ENCODE data around the gene EXOSC7.
"Not testable (repeated sequence)": the region's sequence is repeated elsewhere in the genome, so short reads cannot be mapped to it uniquely, and the experiment has no call there.

EXOSC7 gene

DNA sequence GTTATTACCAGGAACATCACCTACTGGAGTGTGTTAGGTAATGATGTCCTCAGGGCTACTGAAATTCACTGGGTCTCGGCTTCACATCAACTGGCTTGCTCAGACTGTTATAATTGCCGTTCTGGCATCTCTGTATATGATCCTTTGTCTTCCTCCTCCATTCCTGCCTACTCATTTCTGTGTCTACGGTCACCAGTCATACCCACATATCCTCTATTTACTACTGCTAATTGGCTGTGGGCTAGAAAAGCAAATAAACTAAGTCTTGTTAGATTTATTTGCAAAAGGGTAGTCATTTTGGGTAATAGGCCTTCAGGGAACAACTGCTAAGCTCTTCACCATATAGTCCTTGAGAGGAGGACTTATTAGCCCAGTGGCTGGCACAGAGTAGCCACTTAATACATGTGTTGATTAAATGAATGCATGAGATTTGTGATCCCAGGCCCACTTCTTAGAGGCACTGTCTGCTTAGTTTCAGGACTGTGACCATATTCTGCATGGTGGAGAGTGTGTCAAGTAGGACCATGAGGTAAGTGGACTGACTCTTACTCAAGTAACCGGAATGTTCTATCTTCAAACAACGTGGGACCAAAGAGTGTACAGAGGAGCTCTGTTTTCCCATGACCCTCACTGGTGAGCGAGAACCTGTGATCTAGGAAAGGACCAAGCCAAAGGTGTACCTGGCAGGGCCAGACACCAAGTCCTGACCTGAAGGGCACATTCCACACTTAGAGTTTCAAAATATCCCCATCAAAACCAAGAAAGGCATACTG, 13.2 kb upstream of the EXOSC7 start:
- DNase-seq = no peak

DNA sequence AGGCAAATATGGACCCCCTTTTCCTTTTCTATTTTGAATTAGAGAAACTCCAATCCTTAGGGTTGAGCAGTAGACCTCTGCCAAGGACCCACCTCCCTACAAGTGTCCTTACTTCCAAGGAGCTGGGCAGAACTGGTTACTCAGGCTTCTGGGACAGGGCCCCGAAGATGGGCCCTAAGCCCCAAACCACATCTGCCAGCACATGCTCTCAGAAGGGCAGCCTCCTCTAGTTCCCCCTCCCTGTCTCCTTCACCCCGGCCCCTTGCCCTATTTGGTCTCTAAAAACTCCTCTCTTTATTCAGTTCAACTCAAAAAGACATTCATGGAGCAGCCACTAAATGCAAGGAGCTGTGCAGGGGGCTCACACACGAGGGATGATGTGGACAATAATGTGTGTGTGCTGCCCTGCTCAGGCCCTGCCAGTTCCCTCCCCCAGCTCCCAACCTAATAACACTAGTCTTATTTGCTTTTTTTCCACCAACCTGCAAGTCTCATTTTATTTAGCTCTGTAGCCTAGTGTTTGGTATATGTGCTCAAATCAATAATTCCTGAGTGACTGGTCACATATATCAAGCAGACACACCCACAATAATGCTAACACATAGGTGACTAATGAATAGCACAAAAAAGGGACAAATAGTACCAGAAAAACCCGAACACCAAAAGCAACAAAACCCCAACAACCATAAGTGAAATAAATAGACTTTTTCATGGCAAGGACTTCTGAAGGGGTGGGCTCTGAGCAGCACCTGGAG, 12.3 kb upstream of the EXOSC7 start:
- no peak for DNase-seq

DNA sequence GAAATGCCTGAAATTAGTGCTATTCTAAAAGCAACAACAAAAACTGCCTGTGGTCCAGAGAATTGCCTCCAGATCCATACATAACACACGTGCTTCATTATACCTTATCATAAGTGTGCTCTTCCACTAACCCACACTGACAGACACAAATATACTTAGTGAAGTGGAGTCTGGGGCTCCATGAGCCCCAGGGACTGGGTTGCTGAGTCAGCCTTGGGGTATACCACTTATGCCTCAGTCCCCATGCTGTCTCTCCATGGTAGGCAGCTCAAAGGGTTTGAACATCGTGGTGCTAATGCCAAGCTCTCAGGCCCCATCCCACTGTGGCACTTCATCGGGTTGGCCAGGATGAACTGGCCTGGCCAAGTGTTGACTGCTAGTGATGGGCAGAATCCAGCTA, 10.9 kb upstream of the EXOSC7 start:
- no peak for DNase-seq

DNA sequence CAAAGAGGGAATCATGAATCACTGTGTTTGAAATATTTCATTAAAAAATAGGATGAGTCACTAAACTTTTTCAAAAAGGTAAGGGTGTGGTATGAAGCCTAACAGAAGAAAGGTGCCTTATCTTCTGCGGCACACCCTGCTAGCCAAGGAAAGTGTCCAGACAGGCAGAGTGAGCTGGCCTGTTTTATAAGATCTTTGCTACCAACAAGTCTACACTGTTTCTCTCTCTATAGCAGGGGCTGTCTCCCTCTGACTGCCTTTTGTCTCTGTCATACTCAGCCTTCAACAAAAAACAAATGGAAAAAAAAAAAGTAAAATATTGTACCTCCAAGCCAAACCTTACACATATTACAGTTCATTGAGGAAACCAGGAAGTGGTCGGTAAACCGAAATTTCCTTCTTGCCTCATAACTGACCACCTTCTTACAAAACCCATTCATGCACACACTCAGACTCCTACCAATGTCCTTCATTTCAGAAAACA, 9.2 kb upstream of the EXOSC7 start:
- no peak for DNase-seq

DNA sequence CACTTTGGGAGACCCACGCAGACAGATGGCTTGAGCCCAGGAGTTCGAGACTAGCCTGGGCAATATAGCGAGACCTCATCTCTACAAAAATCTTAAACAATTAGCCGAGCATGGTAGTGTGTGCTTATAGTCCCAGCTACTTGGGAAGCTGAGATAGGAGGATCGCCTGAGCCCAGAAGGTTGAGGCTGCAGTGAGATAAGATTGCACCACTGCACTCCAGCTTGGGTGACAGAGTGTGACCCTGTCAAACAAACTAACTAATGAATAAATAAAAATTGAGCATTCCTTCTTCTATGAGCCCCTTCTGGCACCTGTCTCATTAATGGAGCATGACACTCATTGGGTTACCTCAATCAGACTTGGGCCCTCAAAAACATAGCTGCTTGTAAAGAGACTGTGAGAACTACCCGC, 7.6 kb upstream of the EXOSC7 start:
- no peak for DNase-seq

DNA sequence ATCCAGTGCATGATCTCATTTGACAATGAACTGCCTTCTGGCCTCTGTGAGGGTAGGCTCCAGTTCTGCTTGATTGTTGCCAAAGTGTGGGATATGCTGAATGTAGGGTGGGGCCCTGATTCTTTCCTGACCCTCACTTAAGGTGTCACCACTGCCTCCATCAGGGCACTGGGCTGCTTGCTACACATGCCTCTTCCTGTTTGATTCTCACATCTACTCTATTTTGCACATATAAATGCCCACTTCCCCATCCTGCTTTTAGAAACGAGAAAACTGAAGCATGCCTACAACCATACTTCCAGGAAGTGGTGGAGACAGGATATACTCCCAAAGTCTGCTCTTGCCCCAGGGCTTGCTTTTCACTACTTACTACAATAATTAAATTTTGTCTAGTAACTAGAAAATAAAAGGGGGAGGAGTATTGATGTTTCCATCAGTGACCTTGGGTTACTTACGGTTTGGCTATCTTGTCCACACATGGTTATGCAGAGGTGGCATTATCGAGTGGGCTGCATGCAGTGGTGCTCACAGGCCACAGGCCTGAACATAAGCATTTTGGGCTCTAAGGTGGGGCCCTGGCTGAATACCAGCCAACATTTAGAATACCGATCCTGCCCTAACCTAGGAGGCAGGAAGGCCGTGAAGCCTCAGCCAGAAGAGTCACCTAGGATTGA, 6.8 kb upstream of the EXOSC7 start:
- no peak for DNase-seq

DNA sequence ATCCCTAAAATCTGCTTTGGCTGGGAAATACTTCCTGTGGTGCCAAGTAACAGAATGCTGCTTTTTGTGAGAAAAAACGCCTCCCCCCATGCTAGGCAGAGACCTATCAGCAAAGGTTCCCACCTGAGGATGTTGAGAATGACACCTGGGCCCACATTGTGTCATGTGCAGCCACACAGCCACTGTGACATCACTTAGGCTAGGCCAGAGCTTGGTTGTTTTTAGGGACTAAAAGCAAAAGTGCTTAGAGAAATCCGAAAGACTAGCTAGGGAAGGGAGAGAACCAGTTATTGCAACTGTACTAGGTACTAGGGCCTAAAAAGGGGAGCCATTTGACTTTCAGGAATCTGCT, 6.2 kb upstream of the EXOSC7 start:
- no peak for DNase-seq

DNA sequence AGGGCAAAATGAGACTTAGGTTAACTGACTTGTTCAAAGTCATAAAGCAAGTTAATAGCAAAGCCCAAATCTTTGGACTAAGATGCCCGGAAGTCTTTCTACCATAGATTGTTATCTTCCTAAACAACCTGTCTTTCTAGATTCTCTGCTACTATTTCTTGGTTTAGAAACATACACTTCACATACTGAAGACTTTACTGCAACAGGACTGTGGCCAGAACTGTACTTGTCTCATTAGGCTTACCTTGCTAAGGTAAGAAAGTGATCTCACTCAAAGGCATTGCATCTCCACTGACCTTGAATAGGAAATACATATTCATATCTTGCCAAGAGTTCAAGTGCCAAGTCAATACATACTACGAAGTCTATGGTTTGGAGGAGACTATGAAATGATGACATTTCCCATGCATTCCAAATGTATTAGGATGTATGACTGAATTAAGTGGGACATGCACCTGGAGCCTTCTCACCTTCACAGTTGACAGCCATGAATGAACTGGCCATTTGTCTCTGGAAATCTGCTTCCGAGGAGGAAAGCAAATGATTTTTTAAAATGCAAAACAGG, 5.0 kb upstream of the EXOSC7 start:
- no peak for DNase-seq

DNA sequence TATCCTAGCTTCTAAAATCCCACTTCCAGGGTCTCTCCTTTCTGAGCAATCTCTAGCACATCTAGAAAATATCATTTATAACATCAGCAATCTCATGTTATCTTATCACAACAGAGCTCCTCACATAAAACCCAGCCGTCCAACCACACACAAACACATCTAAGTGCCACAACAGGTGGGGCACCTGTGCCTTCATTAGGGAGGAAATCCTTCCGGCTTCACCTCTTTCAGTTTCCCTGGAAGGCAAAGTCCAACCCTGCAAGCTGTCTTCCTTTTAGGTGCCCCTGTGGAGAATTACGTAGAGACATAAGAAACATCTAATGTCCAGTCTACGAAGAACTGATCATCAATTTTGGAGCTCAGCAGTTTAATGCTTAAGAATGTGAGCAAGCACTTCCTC, 1.6 kb upstream of the EXOSC7 start:
- DNase-seq = no peak

DNA sequence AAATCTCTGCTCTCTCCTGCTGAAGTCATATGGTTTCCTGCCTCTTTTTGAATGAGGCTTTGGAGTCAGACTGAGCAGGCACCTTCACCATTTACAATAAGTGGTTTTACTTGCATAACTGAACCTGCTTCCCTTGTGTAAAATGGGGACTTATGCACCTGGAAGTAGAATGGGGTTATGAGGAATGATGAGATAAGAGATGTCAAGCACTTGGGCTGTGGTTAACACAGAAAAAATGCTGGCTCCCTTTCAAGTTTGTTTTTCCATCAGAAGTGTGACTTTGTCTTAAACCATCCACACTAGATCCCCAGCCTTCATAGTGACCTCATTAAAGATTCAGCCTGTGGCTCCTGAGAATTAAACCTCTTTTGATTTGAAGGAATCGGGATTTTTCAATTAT, 5.2 kb downstream of the EXOSC7 start:
- no peak for DNase-seq

DNA sequence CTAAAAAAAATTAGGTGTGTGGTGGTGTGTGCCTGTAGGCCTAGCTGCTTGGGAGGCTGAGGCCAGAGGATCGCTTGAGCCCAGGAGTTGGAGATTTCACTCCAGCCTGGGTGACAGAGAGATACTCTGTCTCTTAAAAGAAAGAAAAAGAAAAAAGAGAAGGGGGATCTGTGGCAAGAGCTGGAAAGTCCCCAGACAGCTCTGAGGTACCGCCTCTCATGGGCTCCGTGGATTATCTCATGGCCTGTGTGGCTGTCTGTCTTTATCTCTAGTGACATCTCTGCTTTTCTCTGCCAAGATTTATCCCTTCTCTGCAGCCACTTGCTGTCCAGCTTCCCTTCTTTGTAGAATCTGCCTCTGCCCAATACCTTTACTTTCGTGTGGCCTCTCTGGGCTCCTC, 5.7 kb downstream of the EXOSC7 start:
- DNase-seq = no peak

DNA sequence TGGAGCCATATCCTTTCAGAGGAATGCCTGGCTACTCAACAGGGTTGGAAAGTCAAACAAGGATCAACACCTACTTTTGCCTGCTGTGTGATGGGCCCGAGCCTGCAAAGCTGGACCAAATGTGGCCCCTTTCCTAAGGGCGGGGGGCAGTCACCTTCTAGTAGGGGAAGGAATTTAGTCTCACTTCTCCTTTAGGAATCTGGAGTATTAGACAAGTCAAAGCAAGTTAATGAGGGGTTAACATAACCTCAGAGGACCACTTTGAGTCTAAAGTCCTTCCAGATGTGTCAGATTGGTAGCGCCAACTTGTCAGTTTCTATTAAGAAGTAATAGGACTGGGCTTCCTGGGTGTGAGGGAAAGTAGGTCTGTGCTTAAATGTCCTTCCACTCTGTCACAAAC, 6.8 kb downstream of the EXOSC7 start:
- DNase-seq = no peak

DNA sequence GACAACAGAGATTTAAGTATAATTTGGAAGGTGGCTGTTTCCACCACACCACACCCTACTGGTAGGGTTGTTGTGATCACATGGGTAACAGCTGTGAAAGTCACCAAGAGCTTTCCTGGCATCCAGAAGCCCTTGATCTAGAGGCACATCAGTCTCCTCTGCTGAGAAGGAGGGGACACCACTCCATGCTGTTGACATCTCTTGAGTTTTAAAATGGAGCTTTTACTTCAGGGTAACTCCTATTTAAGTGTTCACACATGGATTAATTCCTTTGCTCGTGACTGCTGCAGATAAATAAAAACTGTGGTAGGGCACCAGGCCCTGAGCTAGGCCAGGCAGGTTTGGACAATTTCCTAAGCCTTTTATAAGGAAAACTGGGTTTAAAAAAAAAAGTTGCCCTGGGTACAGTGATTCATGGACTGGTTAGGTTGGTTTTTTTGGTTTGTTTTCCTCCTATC, 7.5 kb downstream of the EXOSC7 start:
- no peak for DNase-seq

DNA sequence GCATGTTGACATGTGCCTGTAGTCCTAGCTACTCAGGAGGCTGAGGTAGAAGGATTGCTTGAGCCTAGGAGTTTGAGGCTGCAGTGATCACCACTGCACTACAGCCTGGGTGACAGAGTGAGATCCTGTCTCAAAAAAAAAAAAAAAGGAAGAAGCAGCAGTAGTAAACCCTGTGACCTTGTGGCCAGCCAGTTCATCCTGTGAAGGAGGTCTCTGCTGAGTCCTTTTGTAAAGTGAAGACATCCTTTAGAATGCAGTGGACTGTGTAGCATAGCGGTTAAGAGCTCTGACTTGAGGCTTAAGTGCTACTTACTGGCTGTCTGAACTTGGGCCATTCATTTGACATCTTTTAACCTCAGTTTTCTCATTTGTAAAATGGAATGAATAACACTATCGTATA, 8.3 kb downstream of the EXOSC7 start:
- DNase-seq = no peak

DNA sequence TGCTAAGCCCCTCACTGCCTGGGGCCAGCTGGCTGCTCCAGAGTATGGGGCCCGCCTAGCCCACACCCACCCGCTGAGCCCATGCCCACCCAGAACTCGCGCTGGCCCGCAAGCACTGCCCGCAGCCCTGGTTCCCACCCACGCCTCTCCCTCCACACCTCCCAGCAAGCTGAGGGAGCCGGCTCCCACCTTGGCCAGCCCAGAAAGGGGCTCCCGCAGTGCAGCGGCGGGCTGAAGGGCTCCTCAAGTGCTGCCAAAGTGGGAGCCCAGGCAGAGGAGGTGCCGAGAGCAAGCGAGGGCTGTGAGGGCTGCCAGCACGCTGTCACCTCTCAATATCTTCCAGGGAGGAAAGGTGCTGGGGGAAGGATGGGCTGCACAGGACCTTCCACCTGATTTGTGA, 10.3 kb downstream of the EXOSC7 start:
- not testable (repeated sequence) for DNase-seq

DNA sequence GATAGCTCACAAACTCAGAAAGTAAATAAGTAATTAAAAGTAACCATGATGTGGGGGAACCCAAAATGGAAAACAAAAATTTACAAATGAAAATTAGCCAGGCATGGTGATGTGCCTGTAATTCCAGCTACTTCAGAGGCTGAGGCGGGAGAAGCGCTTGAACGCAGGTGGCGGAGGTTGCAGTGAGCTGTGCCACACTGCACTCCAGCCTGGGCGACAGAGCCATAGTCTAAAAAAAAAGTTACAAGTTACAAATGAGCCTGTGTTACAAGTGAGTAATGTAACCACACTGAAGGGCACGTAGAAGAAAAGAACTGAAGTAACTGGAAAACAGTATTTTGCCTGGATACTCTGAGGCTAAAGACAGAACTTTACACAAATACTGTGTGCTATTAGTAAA, 11.3 kb downstream of the EXOSC7 start:
- DNase-seq = no peak

DNA sequence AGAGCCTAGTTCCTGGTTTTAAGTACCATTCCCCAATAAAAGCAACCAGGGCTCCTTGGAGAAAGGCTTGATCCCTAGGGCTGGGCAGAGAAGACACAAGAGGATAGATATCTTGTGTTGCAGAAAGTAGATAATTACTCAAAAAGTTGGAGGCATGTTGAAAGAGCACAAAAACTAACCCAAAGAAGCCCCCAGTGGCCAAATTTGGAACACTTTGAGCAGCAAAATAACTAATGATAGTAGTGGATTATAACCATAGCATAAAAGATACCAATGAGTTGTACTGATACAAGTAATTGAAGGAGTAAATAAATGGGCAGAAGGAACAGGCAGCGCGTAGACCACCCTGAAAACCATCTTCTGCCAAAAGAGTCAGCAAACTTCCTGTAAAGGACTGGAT, 12.0 kb downstream of the EXOSC7 start:
- peak; percentile 27 for DNase-seq

DNA sequence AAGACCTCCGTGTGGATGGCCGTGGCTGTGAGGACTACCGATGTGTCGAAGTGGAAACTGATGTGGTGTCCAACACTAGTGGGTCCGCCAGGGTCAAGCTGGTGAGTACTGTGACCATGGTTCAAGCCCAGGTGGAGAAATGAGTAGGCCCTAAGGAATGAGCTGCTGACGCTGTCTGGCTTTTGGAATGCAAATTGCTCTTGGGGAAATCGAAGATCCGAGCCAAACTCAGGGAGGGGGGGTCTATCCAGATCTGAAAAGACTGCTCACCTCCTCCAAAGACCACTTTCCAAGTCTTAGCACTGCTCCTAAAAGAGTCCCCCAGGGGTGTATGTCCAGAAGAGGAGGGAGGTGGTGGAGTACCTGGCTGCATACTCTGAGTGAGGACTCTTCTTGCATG, 13.1 kb downstream of the EXOSC7 start:
- no peak for DNase-seq

DNA sequence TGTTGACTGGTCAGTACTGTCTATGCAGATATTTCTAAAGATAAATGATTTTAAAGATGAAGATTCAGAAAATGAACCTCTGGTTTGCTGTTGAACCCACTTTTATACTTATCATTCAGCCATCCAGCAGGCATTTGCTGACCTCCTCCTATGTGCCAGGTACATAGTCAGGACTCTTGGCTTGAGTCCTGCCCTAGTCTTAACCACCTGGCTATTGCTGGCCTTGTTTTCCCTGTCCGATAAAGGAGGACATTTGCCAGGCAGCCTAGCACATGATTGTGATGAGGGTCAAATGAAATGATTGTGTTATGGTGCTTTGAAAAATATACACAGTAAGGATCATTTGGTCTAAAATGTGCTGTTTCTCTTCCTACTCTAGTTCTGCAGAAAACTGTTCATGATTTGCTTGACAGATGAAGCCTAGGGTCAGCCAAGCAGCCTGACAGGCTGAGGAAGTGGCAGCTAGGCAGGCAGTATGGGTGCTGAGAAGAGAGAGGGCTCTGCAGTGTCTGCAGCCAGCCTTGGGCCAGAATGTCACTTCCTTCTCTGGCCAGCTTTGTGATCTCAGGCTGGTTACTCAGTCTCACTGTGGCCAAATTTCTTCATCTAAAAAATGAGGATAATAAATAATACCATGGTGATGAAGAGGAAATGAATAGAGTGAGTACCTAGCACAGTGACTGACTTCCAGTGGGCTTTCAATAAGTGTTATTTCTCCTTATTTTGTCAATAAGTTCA, 13.8 kb downstream of the EXOSC7 start:
- no peak for DNase-seq

DNA sequence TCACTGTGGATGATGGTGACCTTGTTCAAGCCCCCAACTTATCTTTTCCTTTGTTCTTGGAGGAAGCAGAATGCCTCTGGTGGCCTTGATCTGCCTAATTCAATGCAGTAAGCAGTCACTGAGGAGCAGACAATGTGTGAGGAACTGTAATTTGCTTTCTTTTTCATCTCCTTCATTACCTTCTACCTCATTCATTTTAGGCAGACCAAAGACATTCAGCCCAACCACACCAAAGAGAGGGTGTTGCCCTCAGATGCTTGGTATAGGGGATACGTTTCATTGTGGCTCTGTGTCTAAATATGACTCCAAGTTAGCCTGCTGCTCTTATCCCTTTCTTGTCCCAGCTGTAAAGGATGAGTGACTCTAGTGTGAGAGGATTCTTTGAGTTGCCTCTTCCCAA, 15.3 kb downstream of the EXOSC7 start:
- DNase-seq = no peak

DNA sequence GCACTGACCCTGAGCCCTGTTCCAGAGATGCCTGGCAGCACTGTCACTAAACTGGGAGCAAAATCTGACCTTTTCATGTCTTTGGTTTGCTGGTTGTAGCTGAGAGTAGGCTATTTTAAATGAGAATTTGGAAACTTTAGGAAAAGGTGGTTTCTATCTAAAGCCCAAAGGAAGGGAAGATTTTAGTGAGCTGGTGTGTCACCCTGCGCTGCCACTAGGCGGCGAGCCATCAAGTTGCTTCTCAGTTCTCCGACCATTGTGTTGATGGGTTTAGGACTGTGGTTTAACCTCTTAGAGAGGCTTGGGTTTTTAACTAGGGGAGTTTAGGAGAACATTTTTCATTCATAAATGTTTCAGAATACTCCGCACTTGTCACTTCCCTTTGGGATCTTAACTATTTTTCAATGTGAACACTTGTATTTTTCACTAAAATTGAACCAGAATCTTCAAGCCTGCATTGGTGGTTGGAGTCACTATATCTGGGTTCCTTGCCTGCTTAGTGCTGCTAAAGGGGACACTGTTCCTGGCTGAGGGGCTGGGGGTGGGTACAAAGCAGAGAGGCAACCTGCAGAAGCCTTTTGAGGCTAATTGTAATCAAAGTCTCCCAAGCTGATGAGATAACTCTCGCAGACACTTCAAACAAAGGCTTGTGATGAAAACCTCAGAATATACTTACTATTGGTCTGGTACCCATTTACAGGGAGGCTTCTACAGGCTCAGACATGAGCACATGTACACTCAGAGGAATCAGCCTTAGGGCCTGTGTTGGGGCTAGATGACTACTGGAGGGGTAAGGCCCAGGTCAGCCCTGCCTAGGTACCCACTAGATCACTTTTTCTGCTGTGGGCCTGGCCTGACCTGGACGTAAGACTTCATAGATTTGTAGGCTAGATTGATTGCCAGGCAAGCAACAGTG, 16.8 kb downstream of the EXOSC7 start:
- DNase-seq = peak; percentile 36
